ENCODE measurements around the gene RYR2.

RYR2 gene

GRCh38 chr1:237799762-237800474 lies 757.9 kb downstream of the RYR2 start:
- TF ChIP-seq, protein P1, sequence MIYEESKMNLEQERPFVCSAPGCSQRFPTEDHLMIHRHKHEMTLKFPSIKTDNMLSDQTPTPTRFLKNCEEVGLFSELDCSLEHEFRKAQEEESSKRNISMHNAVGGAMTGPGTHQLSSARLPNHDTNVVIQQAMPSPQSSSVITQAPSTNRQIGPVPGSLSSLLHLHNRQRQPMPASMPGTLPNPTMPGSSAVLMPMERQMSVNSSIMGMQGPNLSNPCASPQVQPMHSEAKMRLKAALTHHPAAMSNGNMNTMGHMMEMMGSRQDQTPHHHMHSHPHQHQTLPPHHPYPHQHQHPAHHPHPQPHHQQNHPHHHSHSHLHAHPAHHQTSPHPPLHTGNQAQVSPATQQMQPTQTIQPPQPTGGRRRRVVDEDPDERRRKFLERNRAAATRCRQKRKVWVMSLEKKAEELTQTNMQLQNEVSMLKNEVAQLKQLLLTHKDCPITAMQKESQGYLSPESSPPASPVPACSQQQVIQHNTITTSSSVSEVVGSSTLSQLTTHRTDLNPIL (CRISPR knock-in tag; IDR thresholded peaks at IDR 0.05; ENCODE audit: low read depth) = no peak
- TF ChIP-seq BACH2 (CRISPR knock-in tag; IDR thresholded peaks at IDR 0.05; ENCODE audit: borderline replicate concordance) = no peak
- TF ChIP-seq, protein P2, sequence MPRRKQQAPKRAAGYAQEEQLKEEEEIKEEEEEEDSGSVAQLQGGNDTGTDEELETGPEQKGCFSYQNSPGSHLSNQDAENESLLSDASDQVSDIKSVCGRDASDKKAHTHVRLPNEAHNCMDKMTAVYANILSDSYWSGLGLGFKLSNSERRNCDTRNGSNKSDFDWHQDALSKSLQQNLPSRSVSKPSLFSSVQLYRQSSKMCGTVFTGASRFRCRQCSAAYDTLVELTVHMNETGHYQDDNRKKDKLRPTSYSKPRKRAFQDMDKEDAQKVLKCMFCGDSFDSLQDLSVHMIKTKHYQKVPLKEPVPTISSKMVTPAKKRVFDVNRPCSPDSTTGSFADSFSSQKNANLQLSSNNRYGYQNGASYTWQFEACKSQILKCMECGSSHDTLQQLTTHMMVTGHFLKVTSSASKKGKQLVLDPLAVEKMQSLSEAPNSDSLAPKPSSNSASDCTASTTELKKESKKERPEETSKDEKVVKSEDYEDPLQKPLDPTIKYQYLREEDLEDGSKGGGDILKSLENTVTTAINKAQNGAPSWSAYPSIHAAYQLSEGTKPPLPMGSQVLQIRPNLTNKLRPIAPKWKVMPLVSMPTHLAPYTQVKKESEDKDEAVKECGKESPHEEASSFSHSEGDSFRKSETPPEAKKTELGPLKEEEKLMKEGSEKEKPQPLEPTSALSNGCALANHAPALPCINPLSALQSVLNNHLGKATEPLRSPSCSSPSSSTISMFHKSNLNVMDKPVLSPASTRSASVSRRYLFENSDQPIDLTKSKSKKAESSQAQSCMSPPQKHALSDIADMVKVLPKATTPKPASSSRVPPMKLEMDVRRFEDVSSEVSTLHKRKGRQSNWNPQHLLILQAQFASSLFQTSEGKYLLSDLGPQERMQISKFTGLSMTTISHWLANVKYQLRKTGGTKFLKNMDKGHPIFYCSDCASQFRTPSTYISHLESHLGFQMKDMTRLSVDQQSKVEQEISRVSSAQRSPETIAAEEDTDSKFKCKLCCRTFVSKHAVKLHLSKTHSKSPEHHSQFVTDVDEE (CRISPR knock-in tag; IDR thresholded peaks at IDR 0.05) = no peak
- no peak for TF ChIP-seq ZC3H10 (CRISPR knock-in tag; IDR thresholded peaks at IDR 0.05)
- no peak for TF ChIP-seq ZNF565 (CRISPR knock-in tag; conservative IDR thresholded peaks at IDR 0.05; ENCODE audit: low read depth)
- no peak for TF ChIP-seq CSRNP3 (CRISPR knock-in tag; IDR thresholded peaks at IDR 0.05)
- TF ChIP-seq ZFP30 (CRISPR knock-in tag; IDR thresholded peaks at IDR 0.05) = no peak
- no peak for TF ChIP-seq ARNTL (CRISPR knock-in tag; IDR thresholded peaks at IDR 0.05; ENCODE audit: borderline replicate concordance, low read depth)
- no peak for TF ChIP-seq RARB (CRISPR knock-in tag; IDR thresholded peaks at IDR 0.05)
- no peak for TF ChIP-seq ESRRG (CRISPR knock-in tag; IDR thresholded peaks at IDR 0.05)
- no peak for TF ChIP-seq PATZ1 (CRISPR knock-in tag; IDR thresholded peaks at IDR 0.05; ENCODE audit: borderline replicate concordance)
- peak; percentile 100 for ATAC-seq

- TF ChIP-seq PATZ1 (CRISPR knock-in tag; IDR thresholded peaks at IDR 0.05; ENCODE audit: borderline replicate concordance) = no peak
- TF ChIP-seq, protein P2 (CRISPR knock-in tag; IDR thresholded peaks at IDR 0.05) = no peak
- ATAC-seq = no peak
These were observed 762.5 kb downstream of the RYR2 start for GRCh38 chr1:237804516-237804915.

- TF ChIP-seq ISL1 (CRISPR knock-in tag; IDR thresholded peaks at IDR 0.05) = no peak
- no peak for TF ChIP-seq RARB (CRISPR knock-in tag; IDR thresholded peaks at IDR 0.05)
- no peak for TF ChIP-seq PATZ1 (CRISPR knock-in tag; IDR thresholded peaks at IDR 0.05; ENCODE audit: borderline replicate concordance)
- ATAC-seq = peak; percentile 59
These were observed 767.1 kb downstream of the RYR2 start for GRCh38 chr1:237809099-237809498.
